ENCODE data around the gene TMEM131L.
A peak's percentile ranks its signal among the peaks of the same experiment; 100 is the strongest.
"Not testable (repeated sequence)": the region's sequence is repeated elsewhere in the genome, so short reads cannot be mapped to it uniquely, and the experiment has no call there.

Gene TMEM131L

DNA sequence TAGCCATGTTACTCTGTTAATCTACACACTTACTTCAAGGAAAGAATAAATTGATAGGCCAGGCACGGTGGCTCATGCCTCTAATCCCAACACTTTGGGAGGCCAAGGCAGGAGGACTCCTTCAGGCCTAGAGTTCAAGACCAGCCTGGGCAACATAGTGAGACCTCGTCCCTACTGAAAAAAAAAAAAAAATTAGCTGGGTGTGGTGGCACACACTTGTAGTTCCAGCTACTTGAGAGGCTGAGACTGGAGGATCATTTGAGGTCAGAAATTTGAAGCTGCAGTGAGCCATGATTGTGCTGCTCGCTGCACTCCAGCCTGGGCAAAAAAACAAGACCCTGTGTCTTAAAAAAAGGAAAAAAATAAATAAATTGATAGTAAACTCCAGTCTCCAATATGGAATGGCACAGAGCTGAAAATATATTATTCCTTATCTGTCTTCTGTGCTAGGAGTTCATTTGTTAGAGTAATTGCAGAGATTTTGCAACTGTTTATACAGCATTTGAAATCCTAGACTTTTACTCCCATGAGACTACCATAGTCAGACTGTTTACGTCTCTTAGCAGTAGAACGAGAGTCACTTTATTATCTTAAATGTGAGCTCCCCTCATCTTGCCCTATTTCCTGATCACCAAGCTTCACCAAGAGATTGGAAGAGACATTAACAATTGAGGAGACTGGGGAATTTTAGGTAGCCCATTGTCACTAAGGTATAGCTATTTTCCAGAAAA lies 18.8 kb upstream of the TMEM131L start:
- DNase-seq: no peak

DNA sequence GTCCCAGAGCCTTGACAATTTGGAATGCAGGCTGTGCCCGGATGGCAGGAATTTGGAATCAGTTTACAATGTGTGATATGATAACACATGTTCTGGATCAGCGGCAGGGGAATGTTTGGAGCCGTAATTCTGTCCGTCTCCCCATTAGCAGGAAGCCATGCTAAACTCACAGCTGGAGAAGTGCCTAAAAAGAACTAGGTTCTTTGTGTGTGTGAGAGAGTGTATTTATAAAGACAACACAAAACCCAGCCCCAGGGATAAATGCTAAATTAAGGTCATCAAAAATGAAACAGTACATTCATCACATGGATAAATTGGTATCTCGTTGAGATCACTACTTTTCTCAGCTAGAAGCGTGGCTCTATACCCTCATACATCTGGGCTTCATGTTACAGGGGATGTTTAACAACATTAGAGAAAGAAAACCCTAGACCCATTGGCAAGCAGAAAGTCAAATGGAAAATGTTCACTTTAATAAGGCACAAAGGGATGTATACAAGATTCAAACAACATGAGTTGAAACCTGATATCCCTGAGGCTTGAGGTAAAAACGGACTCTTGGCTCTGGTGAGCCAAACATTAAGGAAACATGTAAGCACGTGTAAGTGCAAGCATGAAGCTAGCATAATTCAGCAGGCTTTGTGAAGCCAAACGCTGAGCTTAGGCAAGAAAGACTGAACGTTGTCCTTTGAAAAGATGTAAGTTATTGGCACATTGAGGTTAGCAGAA lies 18.0 kb upstream of the TMEM131L start:
- DNase-seq: no peak

DNA sequence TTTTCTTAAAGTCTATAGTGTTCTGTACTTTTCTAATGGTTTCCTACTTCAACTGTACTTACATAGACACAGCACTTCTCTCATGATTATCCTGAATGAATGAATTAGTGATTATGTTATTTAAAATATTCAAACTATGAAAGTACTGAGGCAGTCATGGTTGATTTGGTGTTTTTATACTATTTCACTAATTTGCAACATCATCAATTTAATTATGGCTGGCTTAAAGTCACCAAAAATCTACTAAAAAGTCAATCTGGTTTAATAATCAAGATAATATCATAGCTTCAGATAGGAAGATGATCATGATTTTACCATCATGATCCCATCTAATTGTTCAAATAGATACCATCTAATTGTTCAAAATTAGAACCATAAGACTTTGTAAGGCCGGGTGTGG lies 16.8 kb upstream of the TMEM131L start:
- no peak for DNase-seq

DNA sequence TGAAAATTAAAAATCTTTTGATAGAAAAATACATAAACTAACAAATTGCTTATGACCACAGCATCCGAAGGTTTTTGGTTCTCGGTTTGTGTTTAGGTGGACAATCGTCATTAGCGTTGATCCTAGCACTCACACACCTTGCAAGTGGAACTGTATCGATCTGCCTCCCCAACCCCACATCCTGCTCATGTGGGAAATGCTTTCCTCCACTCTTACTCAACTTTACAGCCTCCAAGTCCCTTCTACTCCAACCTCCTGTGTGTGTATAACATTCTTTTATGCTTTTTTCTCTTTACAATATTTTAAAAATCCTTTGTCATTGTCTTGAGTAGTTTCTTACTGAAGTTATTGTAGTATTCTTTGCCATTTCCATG lies 15.6 kb upstream of the TMEM131L start:
- DNase-seq: no peak

DNA sequence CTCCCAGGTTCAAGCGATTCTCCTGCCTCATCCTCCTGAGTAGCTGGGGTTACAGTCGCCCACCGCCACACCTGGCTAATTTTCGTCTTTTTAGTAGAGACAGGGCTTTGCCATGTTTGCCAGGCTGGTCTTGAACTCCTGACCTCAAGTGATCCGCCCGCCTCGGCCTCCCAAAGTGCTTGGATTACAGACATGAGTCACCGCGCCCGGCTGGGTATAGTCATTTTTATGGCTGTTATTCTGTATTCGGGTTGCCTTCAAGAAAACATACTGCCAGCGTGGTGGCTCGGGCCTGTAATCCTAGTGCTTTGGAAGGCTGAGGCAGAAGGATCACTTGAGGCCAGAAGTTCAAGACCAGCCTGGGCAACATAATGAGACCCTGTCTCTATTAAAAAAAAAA lies 15.0 kb upstream of the TMEM131L start:
- not testable (repeated sequence) for DNase-seq

DNA sequence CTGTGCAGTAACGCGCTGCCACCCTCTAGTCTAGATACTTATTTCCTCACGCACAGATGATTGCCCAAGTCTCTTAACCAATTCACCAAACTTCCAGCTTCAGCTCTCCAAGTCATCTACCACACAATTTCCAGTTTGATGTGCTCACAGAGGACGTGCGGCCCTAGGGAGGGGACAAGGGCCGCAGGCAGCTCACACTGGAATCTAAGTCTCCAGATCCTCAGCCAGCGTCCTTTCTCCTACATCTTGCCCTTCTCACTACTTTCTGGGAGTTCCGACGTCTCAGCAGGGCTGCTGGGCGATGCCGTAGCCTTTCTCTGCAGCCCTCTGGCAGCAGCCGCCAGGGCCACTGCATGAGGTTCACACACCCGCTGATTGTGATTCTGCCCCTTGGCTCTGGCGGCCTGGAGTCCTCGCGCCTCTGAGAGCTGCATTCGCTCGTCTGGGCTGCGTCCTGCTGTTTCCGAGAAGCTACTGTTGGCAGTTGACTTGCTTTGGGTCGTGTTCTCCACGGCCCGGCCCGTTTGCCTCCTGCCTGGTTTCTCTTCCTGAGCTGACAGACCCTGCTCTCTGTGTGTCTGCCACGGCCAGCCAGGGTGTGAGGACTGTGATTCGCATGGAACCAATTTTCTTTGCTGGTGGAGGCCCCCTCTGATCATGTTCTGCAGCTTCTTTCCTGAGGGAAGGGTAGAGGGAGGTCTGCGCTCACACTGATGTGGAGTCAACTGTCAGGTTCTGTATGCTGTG lies 14.1 kb upstream of the TMEM131L start:
- DNase-seq: no peak

DNA sequence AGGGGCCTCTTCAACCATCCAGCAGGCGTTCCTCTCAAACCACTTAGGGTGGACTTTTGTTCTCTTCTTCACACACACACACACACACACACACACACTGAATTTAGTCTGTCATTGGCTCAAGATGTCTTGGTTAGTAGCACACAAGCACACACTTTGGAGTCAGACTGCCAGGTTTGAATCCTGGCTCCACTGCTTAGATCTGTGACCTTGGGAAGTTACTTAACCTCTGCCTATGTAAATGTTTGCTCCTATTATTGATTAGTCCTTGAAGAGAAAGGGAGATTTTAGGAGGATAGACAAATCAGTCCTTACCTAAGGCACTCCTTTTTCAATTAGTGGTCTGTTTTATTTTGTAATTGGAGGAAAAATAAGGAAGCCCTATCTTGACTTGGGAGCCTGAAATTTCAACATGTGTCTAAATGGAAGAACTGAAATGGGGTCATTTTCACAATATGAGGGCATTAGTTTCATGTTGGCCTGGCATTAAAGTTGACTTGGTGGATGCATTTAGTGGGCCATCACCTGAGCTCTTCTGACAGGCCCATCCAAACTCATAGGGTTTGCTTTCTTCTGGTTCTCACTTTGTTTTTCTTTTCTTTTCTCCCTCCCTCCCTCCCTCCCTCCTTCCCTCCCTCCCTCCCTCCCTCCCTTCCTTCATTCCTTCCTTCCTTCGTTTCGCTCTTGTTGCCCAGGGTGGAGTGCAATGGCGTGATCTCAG lies 13.3 kb upstream of the TMEM131L start:
- DNase-seq: no peak

DNA sequence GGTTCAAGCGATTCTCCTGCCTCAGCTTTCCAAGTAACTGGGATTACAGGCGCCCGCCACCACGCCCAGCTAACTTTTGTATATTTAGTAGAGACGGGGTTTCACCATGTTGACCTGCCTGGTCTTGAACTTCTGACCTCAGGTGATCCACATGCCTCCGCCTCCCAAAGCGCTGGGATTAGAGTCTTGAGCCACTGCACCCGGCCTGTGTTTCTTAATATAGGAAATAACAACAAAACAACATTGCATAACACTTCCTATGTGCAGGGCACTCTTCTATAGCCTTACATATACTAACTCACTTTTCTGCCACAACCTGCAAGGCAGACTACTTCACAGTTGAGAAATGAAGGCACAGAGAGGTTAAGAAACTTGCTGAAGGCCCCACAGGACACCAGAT lies 12.8 kb upstream of the TMEM131L start:
- DNase-seq: no peak

DNA sequence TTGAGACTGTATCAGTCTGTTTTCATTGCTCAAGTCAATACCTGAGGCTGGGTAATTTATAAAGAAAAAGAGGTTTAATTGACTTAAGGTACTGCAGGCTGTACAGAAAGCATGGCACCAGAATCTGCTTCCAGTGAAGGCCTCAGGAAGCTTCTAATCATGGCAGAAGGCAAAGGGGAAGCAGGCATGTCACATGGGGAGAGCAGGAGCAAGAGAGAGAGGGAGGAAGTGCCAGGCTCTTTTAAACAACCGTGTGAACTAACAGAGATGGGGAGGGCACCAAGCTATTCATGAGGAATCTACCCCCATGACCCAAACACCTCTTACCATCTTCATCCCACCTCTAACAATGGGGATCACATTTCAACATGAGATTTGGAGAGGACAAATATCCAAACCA lies 7.2 kb upstream of the TMEM131L start:
- DNase-seq: no peak

DNA sequence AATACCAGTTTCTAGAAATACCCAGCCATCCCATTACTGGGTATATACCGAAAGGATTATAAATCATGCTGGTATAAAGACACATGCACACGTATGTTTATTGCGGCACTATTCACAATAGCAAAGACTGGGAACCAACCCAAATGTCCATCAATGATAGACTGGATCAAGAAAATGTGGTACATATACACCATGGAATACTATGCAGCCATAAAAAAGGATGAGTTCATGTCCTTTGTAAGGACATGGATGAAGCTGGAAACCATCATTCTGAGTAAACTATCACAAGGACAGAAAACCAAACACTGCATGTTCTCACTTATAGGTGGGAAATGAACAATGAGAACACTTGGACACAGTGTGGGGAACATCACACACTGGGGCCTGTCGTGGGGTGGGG lies 4.6 kb upstream of the TMEM131L start:
- DNase-seq: not testable (repeated sequence)

DNA sequence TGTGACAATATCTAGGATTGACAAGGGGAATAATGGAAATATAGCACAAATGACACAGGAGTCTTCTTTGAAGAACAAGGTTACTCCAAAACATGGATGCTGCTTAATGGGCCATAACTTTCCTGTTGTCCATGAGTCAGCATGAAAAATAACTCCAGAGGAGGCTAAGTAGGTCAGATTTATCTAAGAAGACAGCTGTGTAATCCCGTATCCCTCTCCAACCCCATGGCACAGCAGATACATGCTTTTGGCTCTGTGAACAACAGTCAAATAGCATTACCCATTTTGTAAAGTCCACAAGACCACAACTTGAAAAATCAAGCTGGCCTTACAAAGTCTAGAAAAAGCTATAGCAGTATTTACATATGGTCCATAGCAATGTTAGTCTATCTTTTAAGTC lies 2.1 kb upstream of the TMEM131L start:
- no peak for DNase-seq

DNA sequence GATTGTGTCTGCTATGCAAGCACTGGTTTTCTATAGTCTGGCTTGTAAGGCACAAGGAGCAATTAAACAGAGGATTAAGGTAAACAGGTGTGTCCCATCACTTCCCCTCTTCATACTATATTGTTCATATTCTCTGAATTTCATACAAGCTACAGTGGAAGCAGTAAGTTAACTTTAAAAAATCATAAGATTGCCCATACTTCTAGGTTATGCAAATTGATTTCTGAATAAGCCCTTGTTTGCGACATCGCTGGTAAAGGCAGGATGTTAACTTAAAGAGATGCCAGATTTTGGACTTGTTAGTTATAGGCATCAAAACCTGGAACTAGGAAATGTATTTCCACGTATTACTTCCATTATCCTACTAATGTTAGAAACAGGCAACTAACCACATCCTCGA lies 1.0 kb upstream of the TMEM131L start:
- DNase-seq: no peak

DNA sequence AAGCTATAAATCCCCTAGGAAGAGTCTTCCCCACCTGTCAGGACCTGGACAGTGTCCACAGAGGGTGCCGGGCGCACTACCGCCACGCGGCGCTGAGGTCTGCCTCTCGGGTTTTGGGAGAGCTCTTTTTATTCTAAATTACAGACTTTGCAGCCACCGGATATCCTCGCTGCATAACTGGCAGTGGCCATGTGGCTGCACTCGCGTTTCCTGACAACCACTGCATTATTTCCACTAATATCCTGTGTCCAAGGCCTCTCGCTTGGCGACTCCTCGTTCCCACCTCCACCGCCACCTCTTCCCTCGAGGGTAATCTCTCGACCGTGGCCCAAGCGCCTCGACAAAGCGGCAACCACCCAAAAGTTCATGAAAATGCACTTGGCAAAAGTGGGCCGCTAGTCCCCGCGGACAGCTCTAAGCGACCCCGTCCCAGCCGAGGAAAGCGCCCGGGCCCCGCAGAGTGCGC lies 512 bp upstream of the TMEM131L start:
- peak; percentile 47 for DNase-seq

DNA sequence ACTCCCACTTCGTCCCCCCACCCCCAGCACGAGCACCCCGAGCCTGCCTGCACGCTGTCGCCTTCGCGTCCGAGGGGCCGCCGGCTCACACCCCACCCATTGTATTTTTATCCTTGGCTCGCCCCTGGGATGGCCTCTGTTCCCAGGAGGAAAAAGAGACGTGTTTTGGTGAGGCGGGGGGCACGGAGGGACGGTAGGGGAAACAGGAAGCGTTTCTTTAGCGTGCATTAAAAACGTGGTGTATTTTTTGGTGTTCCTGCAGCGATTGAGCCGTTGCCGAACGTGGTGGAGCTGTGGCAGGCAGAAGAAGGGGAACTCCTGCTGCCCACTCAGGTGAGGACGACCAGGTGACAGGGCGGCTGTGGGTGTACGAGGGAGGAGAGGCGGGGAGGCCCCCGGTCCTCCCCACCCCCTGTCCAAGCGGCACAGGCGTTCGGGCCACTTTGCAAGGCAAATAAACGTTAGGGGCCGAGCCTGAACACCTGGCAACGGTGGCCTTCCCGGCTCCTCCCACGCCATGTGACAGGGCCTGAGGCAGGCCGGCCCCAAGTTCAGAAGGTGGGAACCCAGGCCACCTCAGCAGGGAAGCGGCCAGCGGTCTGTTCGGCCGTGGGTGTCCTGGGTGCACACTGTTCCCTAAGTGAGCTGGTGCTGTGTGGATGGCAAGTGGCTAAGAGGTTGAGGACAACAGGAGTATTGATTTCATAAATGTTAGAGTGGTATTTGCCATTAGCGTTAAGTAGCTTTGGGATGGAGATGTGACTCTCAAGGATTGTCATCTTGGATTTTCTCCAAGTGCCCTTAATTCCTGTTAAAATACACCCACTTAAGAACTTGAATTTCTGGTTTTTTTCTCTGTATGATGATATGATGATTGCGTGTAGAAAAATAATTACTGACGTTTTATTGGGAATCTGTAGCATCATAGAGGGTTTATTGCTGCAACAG lies 1.1 kb downstream of the TMEM131L start:
- peak; percentile 59 for DNase-seq

DNA sequence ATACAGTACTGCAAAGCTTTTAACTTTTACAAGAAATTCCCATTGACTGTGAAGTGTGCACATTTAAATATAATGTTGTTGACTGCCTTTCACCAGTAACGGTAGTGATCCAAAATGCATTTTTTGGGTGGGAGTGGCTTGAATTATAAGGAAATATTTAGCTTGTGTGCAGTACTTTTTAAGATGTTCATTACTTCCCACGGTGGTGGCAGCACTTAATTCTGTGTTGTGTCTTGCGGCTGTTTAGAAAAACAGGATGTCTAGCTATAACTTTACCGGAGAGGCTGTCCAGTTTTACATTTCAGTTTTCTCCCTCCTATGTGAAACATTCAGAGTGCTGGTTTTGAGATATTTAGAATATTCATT lies 1.7 kb downstream of the TMEM131L start:
- peak; percentile 71 for DNase-seq

DNA sequence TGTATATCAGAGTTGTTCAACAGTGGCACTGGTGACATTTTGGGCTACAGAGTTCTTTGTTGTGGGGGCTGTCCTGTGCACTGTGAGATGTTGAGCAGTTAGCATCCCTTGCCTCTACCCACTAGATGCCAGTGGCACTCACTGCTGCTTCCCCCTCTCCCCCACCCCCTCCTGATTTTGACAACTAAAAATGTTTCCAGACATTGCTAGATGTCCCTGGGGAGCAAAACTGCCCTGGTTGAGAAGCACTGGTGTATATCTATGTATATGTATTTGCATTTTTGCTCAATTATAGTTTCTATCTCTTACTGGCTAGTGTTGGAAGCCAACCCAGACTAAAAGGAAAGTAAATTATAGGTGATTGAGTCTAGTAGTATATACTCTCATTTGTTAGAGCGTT lies 2.4 kb downstream of the TMEM131L start:
- peak; percentile 48 for DNase-seq

DNA sequence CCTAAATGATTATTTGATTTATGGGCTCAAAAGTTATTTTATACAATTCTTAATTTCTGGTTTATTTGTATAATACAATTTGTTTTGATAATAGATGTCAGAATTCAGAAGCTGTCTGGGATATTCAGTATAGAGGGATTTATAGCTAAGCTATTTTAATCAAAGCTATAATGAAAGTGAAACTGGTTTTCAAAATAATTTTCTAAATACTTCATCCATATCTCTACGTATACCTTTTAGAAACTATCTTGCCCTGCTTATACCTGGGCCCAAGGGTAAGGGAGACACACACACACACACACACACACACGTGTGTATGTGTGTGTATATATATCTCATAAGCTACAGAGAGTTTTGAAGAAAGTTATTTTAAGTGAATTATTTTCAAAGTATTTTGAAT lies 2.9 kb downstream of the TMEM131L start:
- DNase-seq: peak; percentile 43

DNA sequence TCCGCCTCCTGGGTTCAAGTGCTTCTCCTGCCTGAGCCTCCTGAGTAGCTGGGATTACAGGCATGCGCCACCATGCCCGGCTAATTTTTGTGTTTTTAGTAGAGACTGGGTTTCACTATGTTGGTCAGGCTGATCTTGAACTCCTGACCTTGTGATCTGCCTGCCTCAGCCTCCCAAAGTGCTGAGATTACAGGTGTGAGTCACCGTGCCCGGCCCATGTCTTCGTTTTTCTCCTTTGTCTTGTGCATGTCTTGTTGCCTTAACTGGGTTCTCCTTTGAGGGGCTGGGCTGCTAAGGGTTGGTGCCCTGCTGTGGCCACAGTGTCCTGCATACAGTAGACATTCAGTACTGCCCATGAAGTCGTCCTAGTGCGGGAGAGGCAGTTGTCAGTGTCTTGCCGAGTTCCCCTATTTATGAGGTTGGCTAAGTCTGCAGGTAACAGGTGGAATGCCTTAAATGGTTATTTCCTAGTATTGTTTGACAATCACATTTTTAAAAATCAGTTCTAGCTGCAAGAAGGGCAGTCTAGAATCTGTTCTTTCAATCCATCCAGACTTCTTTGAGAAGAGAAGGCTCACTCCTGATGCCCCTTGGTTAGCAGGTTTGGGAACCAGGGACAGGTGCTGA lies 5.0 kb downstream of the TMEM131L start:
- DNase-seq: peak; percentile 39

DNA sequence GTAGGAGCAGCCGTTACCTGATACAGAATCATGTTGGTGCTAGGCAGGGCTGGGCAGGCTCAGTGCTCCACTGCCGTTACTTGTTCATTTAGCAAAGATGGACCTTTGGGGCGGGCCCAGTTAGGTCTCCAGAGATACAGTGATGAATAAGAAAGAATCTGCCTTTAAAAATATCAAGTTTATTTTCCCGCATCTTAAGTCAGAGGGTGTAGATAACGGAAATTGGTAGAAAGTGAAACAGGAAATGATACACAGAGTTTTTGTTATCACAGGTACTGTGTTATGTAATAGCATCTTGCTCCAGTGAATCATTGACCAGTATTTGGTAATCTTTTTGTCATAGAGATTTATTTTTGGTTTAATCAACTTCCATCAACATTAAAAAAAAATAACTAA lies 5.5 kb downstream of the TMEM131L start:
- DNase-seq: peak; percentile 80

DNA sequence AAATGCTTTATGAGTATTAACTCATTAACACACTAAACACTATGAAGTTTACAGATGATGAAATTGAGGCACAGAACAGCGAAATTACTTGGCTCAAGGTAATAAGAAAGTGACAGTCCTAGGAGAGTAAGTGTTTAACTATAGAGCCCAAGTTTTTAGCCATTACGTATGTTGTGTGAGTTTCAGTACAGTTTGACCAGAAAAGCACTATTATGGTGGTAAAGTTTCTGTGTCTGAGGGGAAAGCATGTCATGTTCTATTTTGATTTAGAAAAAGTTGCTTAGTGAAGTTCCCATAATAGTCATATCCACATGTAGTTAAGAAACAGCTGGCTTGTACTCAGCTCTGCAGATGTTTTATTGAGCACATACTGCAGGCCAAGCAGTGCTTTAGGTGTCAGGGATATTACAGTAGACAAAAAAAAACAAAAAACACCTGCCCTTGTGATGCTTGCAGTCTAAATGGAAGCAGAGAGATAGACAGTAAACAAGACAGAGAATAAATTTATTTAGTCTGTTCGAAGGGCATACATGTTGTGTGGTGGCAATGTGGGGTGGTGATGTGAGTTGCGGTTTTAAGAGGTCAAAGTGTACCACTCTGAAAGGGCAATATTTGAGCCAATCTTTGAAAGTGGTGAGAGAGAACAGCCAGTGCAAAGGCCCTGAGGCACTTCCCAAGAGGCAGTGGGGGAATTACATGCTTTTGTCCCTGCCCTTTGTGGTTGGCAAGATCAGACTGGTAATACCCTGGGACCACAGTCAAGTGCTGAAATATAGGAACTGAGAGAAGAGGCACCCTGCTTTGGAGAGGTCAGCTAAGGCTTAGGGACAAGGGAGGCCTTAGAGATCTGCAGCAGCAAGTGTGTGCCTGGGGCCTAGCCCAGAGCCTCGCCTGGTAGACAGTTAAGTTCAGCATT lies 6.2 kb downstream of the TMEM131L start:
- no peak for DNase-seq
